ENCODE data around the gene MYLK.
"Not testable (repeated sequence)": the region's sequence is repeated elsewhere in the genome, so short reads cannot be mapped to it uniquely, and the experiment has no call there.

The MYLK gene

DNA sequence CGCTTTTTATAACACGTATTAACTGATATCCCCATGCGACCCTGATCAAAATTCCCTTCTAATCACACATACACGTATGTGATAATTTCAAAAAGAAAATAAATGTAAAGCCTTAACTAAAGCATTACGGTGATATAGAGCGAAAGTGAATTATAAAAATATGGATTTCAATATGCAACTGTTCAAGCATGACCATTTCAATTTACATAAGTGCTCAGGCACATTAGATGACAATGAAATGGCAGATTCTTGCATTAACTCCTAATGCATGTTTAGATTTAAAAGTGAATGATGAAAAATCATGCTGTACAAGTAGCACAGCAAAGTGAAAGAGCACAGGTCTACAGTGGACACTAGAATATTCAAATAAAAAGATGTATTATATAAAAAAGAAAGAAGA, 140.1 kb downstream of the MYLK start:
- no peak for DNase-seq

GRCh38 chr3:123743121-123743520, 141.0 kb downstream of the MYLK start:
- DNase-seq, result no peak

DNA sequence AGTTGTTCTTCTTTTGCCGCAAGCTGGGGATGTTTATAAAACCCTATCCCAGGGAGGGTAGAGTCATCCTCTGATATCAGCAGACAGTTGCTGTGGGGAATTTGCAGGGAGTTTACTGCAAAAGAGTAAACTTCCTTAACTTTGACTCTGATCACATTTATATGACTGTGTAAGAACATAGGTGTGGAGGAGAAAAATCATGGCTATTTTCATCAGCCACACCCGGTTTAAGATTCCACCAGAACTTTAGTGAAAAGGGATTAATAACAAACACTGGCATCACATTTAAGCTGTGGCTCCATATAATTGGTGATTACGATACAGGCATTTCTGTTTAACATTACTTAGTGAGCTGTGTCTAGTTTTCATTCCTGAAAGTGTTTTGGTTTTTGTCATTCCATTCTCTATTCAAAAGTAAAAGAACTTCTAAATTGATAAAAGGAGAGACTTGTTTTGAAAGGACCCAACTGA, 143.1 kb downstream of the MYLK start:
- DNase-seq, result no peak

DNA sequence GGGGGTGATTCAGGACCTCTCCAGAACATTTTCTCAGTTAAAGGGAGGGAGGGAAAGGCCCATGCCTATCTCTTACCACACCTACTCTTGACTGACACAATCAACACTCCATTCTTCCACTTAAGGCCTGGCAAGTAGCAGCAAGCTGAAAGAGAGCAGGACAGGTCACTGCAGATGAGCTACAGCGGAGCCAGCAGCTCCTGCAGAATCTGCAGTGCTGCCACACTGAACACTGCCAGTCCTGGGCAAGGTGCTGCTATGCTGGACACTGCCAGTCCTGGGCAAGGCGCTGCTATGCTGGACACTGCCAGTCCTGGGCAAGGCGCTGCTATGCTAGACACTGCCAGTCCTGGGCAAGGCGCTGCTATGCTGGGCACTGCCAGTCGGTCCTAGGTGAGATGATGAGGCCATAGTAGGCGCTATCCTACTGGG, 143.7 kb downstream of the MYLK start:
- no peak for DNase-seq

DNA sequence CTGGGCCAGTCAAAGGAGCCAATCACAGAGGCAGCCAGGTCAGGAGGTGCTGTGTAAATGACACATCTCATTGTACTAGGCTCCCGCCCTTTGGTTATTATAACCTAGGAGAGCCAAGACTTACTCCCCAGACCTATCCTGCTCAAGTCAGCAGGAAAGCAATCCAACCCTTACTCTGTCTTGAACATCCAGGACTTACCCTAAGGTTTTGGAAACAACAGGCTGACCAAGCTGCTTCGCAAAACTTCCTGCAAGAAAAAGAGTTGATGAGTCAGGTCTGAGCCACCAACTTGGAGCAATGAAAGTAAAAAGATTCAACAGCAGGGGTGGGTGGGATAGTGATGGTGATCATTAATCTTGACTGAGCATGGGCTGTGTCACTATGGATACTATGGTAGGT, 144.4 kb downstream of the MYLK start:
- DNase-seq, result no peak

GRCh38 chr3:123739106-123739505, 145.0 kb downstream of the MYLK start:
- no peak for DNase-seq

DNA sequence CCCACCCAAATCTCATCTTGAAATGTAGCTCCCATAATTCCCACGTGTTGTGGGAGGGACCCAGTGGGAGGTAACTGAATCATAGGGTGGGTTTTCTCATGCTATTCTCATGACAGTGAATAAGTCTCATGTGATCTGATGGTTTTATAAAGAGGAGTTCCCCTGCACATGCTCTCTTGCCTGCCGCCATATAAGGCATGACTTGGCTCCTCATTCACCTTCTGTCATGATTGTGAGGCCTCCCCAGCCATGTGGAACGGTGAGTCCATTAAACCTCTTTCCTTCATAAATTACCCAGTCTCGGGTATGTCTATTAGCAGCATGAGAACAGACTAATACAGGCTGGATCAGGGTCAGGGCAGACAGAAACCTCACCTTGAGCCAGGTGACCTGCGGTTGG, 145.6 kb downstream of the MYLK start:
- not testable (repeated sequence) for DNase-seq

- DNase-seq, result no peak
Measured at GRCh38 chr3:123737168-123737567, 147.0 kb downstream of the MYLK start.

- no peak for DNase-seq
Measured at GRCh38 chr3:123735456-123735855, 148.7 kb downstream of the MYLK start.

DNA sequence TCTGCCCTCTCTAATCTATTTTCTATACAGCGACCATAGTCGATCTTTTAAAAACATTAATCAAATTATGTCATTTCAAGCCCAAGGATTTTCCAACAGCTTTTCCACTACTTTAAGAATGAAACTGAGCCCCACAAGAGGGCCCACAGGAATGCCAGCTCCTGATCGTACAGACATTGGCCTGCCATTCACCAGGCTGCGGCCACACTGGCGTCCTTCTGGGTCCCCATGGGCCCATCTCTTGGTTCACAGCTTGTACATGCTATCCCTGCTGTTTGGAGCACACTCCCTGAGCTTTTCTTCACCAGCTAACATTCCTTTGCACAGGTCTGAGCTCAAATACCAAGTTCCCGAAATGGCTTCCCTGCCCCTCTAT, 149.6 kb downstream of the MYLK start:
- no peak for DNase-seq

DNA sequence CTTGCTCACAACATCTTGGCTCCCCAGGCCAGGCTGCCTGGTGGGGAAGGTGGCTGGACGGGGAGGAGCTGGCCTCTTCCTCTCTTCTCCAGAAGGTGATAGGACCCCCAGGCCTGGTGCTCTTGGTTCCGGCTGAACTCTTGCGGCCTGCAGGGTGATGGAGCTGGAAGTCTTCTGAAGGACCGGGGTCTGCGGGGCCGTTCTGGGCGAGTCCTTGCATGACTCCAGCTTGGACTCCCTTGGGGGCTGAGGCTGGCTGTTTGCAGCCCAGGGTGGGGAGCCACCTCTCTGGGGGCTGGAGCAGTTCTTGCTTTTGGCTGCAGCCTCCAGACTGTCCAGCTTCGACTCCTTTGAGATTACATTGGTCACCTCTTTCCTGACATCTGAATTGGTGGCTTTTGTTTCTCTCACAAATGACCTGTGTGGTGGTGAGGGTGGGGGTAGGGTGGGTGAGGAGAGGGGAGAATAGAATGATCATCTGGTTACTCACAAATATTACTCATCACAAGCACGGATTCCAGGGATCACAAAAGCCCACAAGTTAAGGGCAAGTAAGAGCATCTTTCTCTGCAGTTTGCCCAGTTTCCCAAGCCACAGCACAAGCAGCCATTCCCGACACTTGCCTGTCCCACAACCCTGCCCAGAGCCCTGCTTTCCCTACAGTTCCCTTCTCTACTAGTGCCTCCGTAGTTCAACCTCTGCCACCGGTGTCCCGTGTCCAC, 150.2 kb downstream of the MYLK start:
- no peak for DNase-seq

DNA sequence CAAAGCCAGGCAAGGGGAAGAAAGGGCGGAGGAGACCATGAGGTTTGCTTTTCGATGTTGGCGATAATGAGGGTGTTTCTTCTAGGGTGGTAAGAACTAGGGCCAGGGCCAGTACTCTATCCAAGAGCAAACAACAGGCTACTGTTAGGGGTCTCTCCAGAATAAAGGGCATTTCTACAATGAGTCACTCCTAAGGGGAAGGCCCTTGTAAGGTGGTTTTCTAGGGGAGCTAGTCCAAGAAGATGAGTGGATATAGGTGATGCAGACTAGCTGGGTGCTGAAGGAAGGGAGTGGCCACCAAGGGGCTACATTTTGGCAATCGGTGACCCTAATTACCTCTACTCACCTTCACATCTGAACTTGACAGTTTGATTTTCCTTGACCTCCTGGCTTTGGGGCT, 150.8 kb downstream of the MYLK start:
- no peak for DNase-seq

GRCh38 chr3:123732447-123732846, 151.7 kb downstream of the MYLK start:
- DNase-seq, result no peak

GRCh38 chr3:123730829-123731228, 153.3 kb downstream of the MYLK start:
- DNase-seq, result no peak

GRCh38 chr3:123728991-123729390, 155.1 kb downstream of the MYLK start:
- no peak for DNase-seq

DNA sequence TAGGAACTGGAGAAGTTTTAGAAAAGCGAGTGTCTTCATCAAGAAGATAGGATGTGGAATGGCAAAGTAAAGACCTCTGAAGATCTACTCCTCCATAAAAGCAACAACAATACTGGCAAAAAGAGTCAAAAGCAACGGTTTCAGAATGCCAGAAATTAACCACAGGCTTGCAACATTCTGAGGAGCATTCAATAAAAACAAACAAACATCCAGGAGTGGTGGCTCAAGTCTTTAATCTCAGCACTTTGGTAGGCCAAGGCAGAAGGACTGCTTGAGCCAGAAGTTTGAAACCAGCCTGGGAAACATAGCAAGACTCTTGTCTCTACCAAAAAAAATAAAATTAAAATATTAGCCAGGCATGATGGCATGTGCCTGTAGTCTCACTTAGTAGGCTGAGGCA, 156.1 kb downstream of the MYLK start:
- DNase-seq, result no peak

DNA sequence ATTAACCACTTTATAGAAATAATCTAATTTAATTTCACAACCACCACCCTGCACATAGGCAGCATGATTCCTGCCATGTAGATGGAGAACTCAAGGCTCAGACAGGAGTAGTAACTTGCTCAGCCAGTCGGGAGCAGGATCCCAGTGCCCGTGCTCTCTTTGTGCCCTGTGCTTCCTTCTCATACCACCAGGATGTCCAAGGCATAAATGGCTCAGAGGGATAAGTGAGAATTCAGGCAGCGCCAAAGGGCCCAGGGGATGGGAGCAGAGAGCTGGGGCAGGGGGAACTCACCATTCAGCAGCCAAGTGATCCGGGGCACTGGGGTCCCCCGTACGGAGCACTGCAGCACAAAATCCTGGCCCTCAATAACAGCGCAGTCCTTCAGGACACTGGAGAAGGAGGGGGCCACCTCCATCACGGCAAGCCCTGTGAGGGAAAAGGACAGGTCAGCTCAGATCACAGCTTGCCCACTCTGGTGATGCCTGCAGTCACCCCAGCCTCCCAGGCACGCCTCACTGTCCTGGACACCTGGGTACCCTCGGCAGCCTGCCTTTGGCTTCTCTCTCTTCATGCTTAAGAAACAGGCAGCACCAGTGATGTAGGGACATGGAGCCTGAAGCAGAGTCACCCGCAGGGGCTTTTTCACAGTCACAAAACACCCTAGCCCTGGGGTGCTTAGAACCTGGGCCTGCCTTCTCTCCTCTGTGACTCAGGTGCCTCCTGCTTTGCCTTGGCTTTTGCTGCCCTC, 158.3 kb downstream of the MYLK start:
- DNase-seq, result no peak

- DNase-seq, result no peak
Measured at GRCh38 chr3:123724306-123724705, 159.8 kb downstream of the MYLK start.

DNA sequence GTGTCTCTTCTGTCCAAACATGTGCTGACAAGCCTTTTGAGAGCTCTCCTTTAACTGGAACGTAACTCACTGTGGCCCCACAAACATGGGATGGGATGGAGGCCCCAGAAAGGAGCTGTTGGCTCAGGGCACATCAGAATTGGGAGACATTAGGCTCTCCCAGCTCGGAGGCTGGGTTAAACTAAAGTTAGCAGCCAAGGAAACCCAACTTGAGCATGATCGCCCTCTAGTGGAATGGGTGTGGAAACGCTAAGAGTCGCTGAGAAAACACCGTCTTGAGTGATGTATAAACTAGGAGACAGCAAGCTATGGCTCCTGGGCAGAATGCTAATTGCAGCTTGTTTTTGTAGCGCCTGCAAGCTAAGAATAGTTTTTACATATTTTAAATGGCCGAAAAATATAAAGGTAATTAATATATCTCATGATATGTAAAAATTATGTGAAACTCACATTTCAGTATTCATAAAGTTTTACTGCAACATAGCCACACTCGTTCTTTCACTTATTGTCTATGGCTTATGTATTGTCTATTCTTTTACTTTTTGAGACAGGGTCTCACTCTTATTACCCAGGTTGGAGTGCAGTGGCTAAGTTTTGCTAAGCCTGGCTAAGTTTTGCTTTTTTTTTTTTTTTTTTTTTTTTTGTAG, 160.5 kb downstream of the MYLK start:
- DNase-seq, result peak; percentile 92

DNA sequence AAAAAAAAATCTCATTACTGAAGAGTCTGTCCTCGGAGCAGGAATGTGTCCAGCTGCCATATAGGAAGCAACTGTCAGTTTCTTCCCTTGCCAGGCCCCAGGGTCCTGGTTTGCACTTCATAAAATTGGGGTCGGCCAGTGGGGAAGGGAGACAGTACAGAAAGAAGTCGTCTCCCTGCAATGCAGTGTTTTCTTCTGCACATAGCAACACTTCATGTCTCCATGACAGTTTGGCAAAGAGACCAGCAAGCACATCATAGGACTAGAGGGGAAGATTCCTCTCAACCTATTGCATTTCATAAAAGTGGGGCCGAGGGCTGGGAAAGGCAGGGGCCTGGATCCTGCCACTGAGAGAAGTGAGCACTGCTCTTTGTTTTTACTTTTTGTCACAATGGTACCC, 161.1 kb downstream of the MYLK start:
- DNase-seq, result no peak

GRCh38 chr3:123722456-123722855, 161.7 kb downstream of the MYLK start:
- no peak for DNase-seq

- DNase-seq, result no peak
Measured at GRCh38 chr3:123722021-123722420, 162.1 kb downstream of the MYLK start.

DNA sequence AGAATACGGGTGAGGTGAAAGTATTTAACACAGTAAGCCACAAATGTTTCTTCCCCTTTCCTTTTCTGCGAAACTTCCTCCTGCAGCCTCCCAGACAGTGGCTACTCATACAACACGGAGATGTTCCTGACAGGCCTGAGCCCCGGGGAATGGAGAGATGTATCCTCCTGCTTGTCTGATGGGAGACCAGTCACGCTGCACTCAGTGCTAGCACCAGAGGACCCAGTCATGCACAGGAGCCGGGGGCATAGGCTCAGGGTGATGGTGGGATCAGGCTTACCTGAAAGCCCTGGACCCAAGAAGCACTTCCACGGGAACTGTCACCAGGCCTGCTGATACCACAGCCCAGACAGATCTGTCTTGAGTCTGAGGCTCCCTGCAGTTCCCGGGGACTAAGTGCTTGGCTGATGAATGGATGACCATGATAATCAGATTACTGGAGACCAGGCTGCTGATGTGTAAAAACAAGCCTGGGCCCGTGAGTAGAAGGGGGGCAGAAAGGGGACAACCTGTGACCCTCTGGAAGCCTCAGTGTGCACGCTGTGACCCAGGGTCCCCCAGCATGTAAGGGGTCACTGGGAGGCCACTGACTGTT, 162.9 kb downstream of the MYLK start:
- DNase-seq, result not testable (repeated sequence)

GRCh38 chr3:123720638-123721037, 163.5 kb downstream of the MYLK start:
- no peak for DNase-seq
